Gastroesophageal sphincter (tissue), 3 donors: ENCODE results near the gene POLR2M.

Experiments
- CTCF ChIP-seq, 4 experiments: fragments of 200-600 bp in 2 of 4; fragments of 450-650 bp in 2 of 4; sonication (generic) in 1 of 4; IDR thresholded peaks; one replicate each; pipeline ENCODE4 v1.5.1; 2017 to 2019; ENCODE audit warnings: antibody characterized with exemption in 4 of 4, mild to moderate bottlenecking in 2 of 4, moderate library complexity in 2 of 4
- EP300 ChIP-seq: sonication (generic); formaldehyde crosslinking; IDR thresholded peaks from one replicate; pipeline ENCODE4 v1.6.1; 2017; ENCODE audit warnings: antibody characterized with exemption, mild to moderate bottlenecking
- POLR2A ChIP-seq, 2 donors: fragments of 450-650 bp; IDR thresholded peaks; one replicate each; pipeline ENCODE4 v1.6.1; 2017; ENCODE audit warnings: antibody characterized with exemption in 2 of 2, mild to moderate bottlenecking in 2 of 2, moderate library complexity in 1 of 2

- TF ChIP-seq CTCF (IDR thresholded peaks at IDR 0.05) (no peak), EP300 (no peak), POLR2A (IDR thresholded peaks at IDR 0.05) (no peak)
Measured at GRCh38 chr15:57665939-57666338, 40.6 kb upstream of the POLR2M start.
